HG02884 (cell line): ENCODE data around the gene ULBP1.
"Not testable (repeated sequence)": the region's sequence is repeated elsewhere in the genome, so short reads cannot be mapped to it uniquely, and the experiment has no call there.

Experiments
- ATAC-seq: cut with Tn5 transposase; IDR thresholded peaks from one replicate; pipeline ENCODE4 v1.9.1; 2021; ENCODE audit warnings: mild to moderate bottlenecking, moderate library complexity; ENCODE audit not compliant: unreplicated experiment

ULBP1 gene

DNA sequence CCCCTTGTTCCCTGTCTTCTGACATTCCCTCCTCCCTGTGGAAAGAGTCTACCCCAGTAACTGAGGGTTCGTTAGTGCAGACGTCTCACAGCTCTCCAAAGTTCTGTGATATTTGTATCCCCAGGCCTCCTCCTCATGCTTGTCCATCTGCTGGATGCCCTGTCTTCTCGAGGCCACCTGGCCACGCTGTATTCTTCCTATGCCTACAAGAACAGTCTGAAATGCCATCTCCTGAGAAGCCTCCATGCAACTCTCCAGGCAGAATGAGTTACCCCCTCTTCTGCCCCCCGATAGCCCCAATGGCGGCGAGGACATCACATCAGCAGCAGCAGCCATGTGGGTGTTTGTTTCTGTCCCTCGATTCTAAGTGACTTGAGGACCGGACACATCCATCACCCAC lies 12.6 kb upstream of the ULBP1 start:
- no peak for ATAC-seq

DNA sequence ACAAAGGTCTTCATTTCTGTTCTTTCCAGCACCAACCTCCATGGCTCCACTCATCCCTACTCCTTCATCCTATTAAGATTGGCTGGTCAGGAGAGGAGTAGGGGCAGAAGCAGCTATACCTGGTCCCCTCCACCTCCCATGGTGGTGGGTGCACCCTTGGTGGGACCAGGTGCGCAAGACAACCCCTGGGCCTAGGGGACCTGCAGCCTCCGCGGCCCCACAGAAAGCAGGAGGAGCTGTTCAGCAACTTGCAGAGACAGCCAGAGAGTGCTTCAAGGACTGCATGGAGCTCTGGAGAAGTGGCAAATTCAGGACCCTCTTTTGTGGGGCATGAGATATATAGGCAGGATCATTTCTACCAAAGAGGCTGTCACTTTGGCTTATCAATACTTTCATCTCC lies 12.1 kb upstream of the ULBP1 start:
- no peak for ATAC-seq

DNA sequence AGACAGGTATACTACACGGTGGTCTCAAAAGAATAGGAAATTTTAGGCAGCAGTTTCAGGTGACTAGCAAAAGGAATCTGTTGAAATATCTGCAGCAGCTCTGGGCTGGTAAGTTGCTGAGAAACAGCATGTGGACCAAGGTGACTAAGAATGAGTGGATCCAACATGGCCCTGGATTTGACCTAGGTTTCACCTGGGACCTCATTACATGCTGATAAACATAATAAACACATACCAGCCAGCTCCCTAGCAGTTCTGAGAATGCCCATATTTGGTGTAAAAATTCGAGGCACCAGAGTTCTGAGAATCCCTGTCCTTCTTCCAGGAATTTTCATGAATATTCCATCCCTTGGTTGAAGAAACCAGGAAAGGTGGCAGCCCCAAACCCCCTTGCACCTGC lies 10.4 kb upstream of the ULBP1 start:
- ATAC-seq, result not testable (repeated sequence)

DNA sequence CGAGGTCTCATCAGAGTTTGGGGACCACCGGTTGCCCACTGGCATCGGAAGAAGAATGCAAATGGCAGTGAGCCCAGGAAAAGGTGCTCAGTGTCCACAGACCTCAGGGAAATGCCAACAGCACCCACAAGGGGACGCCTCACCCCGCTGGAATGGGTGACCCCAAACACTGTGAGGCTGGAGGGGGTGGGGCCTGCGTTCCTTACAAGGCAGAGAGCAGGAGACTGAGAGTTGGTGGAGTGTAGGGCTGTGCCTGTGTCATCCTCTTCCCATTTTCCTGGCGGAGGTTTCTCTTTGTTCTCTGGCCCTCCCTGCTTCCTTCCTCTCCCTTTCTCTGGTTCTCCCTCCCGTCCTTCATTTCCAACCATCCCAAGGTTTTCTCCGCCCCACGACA lies 9.8 kb upstream of the ULBP1 start:
- ATAC-seq, result not testable (repeated sequence)

DNA sequence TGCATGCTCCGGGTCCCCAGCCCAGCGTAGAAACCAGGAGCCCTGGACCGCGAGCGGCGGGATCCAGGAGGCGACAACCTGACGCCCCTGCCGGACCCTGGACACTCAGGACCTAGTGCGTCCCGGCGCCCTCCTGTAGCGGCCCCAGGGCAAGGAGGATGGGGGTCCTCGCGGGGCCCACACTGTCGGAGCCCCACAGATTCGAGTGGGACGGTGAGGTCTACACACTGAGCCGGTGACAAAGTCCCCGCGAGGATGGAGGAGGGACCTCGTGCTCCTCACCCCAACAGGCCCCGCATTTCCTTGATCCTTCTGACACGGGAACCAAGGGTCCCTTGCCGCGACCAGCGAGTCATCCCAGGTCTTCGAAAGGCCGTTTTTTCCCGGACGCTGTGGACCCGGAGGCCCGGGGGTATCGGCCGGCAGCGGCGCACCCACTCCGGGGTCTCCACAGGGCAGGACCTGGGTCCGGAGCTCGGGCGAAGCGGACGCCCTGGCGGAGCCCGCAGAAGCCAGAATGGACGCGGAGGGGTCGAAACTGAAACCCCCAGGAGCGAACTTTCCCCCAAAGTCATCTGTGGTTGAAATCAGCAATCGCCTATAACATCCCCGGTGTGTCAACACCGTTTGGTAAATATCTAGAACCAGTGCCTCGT lies 9.3 kb upstream of the ULBP1 start:
- not testable (repeated sequence) for ATAC-seq

DNA sequence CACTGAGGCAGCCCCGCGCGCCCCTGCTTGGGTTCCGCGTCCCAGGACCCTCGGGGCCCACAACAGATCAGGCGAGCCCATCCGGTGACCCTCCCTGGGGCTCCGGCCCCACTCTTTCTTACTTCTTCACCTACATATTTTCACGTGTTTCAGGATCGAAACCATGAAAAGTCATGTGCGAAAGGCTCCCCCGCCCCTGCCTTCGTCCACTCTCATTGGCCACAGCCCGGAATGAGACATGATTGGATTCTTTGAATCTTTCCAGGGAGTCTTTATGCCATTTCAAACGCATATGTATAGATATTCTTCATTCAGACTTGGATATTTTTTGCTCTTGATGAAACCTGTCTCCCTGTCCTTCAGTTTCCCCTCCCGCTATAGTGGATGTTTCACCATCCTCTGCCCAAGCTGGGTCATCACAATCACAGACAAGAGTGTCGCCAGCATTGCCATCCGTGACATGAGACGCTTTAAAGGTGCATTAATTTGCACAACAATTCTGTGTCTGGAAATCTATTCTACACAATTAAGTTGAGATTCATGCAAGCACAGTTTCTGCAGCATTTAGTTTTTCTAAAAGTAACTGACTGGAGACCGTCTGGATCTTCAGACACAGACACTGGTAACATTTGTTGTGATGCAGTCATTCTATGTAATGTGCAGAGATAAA lies 8.6 kb upstream of the ULBP1 start:
- not testable (repeated sequence) for ATAC-seq

DNA sequence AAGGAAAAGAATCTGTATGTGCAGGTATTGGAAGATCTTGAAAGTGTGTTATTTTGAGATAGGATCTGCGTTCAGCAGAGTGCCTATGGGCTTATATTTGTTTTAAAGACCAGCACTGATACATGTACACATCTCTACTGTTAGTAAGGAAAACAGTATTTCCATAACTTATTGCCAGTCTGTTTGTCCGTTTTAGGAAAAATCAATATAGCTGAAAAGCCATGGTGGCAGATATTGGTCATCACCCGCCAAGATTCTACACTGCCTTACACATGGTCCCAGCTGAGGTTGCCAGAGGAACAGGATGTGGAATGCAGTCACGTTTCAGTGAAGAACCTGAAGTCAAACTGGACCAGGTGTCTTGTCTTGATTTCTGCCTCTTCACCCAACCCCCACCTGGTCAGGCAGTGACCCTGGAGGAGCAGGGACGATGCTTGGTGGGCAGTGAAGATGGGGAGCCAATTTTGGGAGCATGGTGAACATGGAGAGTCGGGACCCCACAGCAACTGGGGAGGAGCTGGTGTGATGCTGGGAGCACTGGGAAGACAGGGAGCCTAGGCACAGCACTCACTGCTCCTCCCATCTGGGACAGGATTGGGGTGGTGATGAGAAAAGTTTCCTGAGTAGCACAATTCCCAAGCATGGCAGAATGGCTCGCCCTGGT lies 8.0 kb upstream of the ULBP1 start:
- not testable (repeated sequence) for ATAC-seq

DNA sequence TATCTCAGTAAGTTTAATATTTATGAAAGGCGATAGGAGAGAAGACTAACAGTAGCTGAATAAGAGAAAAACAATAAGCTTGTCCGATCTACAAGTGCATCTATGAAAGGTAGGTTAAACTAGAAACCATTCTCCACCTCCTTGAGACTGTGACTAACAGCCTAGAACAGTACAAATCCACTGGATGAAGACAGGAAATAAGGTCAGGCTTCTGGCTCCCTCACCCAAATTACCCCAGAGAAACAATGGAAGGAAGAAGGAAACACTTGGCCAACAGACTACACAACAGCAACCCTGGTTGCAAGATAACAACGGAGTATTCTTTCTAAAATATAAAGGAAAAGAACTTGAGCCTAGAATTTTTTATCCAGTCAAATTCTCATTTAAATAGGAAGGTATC lies 5.6 kb upstream of the ULBP1 start:
- not testable (repeated sequence) for ATAC-seq

DNA sequence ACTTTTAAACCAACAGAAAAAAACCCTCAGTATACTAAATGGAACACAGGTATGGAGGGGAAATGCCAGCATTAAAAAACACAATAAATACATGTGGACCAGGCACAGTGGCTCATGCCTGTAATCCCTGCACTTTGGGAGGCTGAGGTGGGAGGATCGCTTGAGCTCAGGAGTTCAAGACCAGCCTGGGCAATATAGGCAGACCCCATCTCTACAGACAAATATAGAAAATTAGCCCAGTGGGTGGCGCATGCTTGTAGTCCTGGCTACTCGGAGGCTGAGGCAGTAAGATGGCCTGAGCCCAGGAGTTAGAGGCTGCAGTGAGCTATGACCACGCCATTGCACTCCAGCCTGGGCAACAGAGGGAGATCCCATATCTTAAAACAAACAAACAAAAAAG lies 3.9 kb upstream of the ULBP1 start:
- ATAC-seq, result not testable (repeated sequence)

DNA sequence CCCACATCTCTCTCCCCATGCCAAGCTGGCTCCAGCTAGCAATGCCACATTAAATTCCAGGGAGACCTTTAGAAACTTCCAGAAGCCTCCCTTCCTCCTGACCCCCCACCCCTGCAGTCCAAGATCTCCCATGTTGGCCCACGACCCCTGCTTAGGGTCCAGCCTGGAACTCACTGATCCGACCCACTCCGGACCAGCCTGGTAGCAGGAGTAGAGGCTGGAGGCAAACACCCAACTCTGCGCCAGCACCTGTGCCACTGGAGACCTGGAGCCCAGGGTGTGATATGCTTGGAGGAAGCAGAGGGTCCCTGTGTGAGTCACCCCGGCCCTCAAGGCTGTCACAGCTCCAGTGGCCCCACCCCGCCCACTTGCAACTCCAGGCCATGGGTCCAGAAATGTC lies 3.3 kb upstream of the ULBP1 start:
- no peak for ATAC-seq

DNA sequence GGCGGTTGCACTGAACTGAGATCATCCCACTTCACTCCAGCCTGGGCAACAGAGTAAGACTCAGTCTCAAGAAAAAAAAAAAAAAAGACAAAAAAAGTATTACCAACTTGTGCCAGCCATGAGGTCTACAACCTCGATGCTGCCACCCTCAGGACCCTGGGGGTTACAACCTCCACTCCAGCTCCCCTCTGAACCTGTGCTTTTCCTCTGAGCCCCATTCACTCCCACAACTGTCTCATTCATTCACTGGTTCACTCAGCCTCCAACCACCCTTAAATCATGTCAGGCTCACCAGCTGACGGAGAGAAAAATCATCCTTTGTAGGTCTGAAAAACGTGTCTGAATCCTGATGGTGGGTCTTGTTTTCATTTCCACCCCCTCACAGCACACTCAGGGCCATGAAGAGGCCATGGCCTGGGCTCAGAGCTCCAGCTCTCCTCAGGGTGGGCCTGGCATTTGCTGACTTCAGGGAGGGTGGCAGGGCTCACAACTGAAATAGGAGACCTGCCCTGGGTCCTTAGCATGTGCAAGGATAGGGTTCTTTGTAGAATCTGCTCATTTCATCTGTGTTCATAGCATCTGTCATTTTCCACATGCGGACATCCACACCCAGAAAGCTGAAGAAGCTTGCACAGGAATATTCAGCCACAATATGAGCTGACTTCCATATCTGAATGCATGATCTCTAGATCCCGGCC lies 1.9 kb upstream of the ULBP1 start:
- no peak for ATAC-seq

DNA sequence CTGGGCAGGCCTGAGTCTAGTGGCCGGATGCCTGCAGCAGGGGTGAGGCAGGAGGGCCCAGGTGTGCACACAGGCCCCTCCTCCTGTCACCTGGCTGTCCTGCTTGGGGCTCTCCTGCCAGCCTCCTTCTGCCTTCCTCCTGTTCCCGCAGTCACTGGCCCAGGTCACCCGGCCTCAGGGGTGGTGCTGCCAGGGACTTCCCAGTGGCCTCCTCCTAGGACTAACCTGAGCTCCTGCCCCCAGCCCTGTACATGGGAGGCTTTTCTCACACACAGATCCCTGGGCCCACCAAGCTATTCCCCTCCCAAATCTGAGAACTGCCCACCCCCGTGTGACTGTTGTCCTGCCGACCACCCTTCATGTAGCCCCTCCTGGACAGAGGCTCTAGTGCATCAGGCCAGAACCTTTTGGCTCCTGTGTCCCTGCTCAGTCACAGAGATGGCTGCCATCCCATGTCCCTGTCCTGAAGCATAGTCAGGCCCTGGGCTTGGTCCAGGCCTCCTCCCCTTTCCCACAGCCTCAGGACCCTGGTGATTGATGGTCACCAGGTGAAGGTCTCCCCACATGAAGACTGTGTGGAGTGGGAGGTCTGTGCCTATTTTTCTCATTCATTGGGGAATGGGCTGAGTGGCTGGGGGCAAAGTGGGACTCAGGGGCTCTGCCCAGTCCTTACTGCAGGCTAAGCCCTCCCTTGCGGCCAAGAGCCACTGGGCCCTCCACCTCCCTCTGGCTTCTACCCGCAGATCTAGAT lies 1.1 kb upstream of the ULBP1 start:
- no peak for ATAC-seq

DNA sequence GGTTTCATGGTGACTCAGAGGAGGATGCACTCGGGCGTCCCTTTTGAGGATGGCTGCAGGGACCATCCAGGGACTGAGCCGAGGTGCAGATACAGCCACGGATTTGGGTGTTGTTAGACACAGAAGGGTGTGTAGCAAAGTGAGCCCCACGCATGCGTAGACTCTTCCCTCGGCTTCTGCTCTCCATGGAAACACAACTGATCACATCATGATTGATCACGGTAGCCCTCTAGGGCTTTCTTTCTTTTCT lies 606 bp upstream of the ULBP1 start:
- peak; percentile 19 for ATAC-seq

DNA sequence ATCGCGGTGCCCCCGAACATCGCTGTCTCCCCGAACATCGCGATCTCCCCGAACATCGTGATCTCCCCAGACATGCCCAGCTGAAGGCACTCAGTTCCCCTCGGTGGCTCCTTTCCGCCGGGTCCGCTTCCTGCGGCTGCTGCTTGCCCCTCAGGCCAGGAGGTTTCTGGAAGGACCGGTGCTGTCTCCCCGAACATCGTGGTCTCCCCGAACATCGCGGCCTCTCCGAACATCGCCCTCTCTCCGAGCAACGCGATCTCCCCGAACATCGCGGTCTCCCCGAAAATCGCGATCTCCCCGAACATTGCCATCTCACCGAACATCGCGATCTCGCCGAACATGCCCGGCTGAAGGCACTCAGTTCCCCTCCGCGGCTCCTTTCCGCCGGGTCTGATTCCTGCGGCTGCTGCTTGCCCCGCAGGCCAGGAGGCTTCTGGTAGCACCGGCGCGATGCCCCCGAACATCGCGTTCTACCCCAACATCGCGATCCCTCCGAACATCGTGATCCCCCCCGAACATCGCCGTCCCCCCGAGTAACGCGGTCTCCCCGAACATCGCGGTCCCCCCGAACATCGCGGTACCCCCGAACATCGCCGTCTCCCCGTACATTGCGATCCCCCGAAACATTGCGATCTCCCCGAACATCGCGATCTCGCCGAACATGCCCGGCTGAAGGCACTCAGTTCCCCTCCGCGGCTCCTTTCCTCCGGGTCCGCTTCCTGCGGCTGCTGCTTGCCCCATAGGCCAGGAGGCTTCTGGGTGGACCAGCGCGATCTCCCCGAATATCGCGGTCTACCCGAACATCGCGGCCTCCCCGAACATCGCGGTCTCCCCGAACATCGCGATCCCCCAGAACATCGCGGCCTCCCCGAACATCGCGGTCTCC lies 808 bp downstream of the ULBP1 start:
- no peak for ATAC-seq

DNA sequence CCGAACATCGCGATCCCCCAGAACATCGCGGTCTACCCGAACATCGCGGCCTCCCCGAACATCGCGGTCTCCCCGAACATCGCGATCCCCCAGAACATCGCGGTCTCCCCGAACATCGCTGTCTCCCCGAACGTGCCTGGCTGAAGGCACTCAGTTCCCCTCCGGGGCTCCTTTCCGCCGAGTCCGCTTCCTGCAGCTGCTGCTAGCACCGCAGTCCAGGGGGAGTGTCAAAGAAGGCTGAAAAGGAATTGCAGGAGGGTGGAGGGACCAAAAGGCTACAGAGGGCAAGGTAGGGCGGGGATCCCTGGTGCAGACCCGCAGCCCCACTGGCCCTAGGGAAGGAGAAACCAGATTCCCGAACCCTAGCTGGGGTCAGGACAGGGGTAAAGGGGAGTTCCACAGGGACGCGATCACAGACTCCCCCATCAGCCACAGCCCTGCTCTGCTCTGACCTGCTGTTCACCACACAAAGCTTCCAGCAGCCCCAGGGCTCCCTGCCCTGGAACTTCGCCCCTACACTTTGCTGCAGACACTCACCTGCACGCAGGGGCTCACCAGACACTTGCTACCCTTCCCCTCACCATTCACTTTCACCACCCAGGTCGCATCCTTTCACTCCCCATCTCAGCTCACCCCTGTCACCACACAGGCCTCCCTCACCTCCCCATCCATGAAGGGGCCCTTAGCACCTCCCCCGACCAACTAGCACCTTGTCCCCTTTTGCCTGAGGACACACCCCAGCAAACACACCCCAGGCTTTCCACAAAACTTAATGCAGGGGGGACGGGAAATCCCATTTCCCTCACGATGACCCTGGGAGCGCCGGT lies 1.7 kb downstream of the ULBP1 start:
- no peak for ATAC-seq

DNA sequence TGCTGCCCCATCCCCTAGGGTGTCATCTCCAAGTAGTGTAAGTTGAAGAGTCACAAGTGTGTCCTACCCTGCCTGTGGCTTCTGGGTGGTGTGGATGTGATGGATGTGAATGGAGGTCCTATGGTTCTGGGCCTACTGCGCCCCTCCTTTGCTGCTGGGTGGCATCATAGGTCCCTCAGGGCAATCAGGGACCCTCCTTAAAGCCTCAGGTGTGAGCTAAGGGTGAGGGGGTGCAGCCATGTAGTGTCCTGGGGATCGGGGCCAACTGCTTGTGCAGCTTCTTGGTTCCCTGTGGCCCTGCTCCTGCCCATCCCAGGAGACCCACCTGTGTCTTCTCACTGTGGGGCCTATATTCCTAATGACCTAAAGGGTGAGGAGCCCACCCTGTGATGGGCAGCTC lies 2.6 kb downstream of the ULBP1 start:
- not testable (repeated sequence) for ATAC-seq

DNA sequence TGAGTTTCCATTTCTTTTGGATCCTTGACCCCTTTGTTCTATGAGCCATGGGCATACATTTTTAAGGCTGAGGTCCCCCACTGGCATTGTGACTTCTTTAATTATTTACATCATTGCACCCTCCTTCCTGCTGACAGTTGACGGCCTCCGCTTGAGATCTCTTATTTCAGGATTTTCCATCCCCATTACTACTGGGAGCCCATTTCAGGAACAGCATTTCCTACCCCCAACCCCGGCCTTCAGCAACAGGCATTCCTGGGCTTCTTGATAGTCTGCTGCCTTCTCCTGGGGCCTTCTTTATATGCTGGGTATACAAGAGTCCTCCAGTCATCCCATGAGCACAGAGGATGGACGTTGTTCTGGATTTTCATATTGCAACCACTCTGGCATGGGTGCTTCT lies 3.8 kb downstream of the ULBP1 start:
- no peak for ATAC-seq

DNA sequence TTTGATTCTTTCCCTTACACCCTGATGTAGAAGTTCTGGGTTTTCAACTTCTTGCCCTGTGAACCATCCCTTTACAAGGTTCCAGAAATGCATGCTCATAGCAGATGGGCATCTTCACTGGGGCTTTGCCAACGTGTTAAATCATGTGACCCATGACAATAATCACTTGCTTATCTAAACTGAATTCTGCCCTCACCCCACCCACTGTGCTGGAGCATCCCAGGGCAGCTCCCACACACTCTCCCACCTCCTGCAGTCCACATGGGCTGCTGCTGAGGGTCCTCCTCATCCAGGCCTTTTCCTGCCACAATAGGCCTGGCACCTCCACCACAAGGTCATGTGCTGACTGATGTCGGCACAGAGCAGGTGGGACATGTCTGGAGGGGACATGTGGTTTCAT lies 4.3 kb downstream of the ULBP1 start:
- ATAC-seq, result not testable (repeated sequence)

DNA sequence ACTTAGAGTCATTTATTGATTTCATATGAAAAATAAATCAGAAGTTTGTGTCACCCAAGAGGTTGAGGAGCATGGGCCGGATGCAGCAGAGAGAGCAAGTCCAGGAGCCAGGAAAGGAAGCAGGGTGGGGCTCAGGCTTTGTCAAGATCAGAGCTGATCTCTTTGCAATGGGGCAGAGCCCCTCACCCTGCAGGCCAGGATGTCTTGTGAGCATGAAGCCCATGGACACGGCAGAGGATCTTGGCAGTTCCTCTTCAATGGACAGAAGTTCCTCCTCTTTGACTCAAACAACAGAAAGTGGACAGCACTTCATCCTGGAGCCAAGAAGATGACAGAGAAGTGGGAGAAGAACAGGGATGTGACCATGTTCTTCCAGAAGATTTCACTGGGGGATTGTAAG lies 5.2 kb downstream of the ULBP1 start:
- ATAC-seq, result not testable (repeated sequence)
